GM18502 (cell line): ENCODE measurements around the gene IFNA16.
A peak's percentile ranks its signal among the peaks of the same experiment; 100 is the strongest.
"Not testable (repeated sequence)": the region's sequence is repeated elsewhere in the genome, so short reads cannot be mapped to it uniquely, and the experiment has no call there.

ENCODE experiments used
- ATAC-seq: cut with Tn5 transposase; IDR thresholded peaks from one replicate; pipeline ENCODE4 v1.9.1; 2021; ENCODE audit warnings: mild to moderate bottlenecking; ENCODE audit not compliant: unreplicated experiment, poor library complexity

Gene IFNA16

DNA sequence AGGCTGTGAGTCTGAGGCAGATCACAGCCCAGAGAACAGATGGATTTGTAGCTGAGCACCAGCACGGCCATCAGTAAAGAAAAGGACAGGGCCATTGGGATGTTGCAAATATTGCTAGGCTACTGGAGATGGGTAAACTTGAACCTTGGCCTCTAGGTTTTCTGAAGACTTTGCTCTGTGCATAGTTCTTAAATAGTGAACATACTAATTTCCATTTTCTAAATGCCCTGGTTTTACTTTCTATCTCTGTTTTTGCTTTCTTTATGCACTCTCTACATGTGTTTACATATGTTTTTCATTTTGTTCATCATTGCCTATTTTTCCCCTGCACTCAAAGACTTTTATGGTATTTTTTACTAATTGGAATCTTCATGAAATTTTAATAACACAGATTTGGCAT, at the start of gene IFNA16:
TSS of gene IFNA16 (minus strand) at position 101 of the 400 bp plus-strand sequence. CDS start at position 95, 6 bp downstream.
- not testable (repeated sequence) for ATAC-seq

DNA sequence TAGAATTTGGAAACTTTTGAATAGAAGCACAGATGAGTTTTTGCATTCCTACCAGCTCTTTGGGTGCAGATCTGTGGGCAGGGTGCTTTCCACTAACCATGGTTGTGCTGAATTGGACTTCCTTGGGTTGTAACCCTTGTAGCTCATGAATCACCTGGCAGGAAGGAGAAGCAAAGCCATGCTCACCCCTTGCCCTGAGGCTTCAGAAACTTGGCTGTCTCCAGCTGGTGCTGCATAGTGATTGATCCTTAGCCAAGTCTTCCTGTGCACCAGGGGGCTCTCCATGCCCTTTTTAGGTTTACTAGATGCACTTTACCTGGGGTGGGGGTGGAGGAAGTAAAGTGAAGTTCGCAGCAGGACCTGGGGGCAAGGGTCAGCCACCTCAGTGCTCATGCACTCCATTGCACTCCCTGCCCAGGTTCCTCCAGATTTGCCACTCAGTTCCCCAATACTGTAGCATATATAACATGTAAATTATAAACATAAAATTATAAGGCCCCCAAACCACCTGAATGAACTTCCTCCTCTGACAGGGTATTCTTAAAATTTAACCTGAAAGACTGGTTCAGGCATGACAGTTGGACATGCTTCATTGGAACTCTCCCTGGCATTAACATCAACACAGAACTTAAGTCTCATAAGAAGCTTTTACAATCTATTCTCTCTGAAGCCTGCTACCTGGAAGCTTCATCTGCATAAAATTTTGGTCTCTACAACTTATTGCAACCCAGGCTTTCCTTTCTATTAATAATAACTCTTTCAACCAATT, 48.5 kb upstream of the IFNA16 start:
- ATAC-seq = no peak

DNA sequence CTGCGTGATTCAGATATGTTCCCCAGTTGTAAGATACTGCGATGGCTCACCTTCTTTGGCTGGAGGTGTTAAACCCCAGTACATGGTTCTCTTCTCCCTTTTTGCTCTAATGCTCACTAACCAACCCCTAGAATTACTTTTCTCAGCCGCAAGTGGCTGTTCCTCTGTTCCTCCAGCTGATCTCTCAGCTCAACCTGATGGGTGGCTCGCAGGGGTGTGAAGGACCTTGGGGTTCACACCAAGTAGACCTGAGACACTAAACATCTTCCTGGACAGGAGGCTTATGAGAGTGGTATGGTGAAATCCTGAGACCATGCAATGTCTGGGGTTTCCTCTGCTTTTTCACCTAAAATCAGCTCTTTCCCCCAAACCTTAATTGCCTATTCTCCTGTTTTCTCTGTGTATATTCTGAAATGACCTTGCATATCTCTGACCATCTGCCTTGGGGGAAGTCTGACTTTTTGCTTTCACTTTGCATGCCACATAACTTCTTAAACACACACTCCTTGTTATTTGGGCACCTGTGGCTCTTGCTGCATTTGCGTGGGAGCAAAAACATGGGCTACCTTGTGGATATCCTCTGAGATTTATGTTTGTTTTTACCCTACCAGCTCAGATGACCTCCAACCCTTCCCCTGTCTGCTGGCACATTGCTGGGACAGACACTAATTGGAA, 38.6 kb upstream of the IFNA16 start:
- no peak for ATAC-seq

DNA sequence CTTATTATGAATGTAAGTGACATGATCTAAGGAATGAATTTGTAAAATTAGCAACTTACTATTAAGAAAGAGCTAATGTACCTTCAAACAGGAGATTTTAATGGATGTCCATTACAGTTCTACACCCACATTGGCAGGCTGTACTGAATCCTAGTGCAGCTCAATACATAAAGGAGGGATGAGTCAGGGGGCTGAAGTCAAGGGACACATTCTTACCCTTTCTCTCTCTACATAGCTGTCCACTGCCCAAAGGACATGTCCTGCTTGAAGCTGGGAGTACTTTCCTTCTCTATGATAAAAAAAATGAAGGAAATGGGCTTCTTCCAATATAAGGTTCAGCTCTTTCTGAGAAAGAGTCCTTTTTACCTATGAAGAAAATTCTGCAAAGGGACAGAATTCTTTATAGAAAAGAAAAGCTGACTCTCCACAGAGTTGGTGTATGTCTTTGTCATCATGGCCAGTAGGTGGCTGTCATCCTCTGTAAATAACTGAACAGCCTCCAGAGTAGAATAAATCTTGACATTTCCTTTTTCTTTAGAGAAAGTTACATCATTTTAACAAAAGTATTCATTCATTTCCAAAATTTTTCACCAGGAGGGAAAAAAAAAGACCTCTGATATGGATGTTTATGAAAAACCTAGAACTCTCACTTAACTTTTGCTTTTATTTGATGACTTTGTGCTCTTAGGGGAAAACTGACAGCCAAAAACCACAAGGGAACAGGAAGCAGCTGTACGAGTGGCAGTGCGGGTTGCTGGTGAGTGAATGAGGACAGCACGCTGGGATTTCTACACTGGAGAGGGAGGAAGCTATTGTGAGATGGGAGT, 35.8 kb upstream of the IFNA16 start:
- peak; percentile 83 for ATAC-seq

DNA sequence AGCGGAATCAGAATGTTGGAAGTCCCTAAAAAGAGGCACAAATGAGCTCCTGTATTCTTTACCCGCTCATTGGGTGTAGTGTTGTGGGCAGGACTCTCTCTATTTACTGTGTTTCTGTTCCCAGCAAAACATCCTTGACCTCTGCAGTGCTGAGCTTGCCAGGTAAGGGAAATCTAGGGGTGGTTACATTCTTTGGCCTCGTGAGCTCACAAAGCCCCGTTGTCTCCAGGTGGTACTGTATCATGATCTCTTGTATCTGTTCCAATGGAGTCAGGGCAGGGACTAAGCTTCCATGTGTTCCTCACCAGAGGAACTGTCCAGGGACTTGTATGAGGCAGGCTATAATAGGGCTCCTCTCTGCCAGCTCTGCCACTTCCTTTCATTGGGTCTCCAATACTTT, 34.5 kb upstream of the IFNA16 start:
- no peak for ATAC-seq

DNA sequence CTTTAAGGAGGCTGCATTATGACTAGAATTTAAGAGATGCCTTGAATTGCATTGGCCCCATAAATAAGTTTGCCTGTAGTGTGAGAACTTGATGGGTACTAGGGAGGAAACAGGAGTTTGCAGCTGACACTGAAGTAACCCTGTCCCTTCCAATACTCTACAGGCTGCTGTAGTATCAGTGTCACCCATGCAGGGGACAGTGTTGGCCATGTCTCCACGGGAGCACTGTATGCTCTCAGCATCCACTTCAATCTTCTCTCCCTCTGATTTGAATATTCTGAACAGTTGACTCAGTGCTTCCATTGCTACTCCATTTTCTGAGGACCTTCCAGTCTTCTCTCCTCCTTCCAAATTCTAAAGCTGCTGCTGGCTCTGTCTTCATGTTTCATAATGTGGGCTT, 34.1 kb upstream of the IFNA16 start:
- ATAC-seq = no peak

DNA sequence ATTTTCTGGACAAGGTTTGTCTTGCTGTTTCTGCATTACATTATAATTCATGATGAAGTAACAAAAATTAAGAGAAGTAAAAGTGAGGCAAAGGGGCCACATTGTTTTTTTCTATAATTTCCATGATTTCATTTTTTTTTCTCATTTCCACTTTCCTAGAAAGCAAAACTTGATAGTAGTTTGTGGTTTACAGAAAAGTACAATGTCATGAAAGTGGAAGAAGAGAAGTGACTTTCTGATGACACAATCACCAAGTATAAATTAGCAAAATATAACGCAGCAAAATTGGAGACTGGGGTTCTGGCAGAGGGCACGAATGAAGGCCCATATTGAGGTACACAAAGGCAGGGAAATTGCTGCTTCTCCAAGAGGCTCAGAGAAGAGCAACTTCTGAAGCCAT, 27.7 kb upstream of the IFNA16 start:
- ATAC-seq = no peak

DNA sequence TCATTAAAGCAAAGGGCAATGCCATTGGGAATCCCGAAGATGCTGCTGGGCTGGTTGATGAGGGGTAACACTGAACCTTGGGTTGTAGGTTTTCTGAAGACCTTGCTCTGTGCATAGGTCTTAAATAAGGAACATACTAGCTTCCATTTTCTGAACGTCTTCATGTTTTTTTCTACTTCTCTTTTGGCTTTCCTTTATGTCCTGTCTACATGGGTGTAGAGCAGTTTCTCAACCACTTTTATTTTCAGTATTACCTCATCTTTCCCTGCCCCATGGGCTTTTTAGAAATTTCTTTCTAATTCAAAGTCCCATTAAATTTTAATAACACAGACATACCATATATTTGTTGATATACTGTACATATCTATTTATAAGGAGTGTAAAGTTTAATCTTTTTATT, 22.8 kb upstream of the IFNA16 start, which contains the start of gene IFNA14:
TSS of gene IFNA14 (minus strand) at position 95 of the 400 bp plus-strand sequence. CDS start at position 25, 70 bp downstream.
- no peak for ATAC-seq

DNA sequence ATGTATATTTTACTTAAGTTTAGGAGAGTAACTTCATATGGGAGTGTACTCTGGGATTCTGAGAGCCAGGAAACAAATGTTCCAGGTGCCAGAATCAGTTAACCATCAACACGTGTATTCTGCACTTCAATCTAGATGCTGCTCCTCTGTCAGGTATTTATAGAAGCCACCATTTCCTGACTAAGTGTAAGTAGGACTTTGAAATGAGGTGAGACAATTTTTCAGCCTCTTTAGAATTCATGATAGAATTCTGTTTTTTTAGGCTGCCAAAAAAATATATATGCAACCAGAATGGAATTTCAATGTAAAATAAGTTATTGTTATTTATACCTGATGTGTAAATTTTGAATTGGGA, 19.2 kb upstream of the IFNA16 start:
- not testable (repeated sequence) for ATAC-seq

DNA sequence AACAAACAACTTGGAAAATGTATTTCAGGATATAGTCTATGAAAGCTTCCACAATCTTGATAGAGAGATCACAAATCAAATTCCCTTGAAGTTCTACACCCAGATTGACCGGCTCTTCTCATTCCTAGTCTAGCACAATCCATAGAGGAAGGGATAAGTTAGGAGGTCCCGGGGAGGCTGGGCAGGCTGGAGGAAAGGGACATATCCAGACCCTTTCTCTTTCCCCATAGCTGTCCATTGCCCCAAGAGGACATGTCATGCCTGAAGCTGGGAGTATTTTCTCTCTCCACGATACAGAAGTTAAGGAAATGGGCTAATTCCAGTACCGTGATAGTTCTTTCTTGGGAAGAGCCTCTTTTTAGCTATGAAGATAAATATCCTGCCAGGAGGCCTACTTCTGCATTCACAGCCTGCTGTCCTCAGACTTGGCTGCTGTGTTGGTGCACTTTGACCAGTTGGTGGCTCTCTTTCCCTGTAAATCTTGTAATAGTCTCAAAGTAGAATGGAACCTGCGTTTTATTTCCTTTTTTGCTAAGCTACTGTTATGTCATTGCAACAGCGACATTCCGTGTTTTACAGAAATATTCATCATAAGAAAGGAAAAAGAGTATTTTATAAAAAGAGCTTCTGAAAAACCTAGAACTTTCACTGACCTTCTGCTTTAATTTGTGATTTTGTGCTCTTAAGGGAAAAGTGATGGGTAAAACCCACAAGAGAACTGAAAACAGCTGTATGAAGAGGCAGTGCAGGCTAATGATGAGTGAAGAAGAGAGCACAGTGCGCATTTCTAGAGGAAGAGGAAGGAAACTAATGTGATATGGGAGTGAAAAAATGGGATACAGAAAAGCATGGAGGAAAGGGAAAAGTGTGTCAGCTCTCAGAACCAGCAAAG, 18.6 kb upstream of the IFNA16 start:
- peak; percentile 90 for ATAC-seq

DNA sequence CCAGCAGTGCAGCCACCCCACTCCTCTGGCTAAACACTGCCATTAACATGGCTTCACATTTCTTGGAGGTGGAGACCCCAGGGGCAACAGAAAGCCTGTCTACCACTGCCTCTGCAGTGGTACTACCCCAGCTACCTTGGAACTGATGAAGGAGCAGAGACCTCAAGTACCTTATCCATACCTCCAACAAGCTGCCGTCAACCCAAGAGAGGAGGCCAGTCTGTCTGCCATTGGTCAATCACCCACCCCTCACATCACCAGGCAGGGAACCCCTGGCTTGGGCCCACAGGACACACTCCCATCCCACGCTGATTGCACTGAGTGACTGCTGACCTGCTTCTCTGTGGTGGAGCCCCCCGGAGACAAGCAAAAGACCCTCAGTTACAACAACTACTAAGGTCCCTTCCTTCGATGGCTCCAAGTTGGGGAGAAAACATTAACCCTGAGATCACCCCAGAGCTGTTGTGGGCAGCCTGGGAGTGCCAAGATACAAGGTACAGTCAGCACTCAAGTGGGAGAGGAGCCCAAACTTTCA, 17.1 kb upstream of the IFNA16 start:
- ATAC-seq = no peak

DNA sequence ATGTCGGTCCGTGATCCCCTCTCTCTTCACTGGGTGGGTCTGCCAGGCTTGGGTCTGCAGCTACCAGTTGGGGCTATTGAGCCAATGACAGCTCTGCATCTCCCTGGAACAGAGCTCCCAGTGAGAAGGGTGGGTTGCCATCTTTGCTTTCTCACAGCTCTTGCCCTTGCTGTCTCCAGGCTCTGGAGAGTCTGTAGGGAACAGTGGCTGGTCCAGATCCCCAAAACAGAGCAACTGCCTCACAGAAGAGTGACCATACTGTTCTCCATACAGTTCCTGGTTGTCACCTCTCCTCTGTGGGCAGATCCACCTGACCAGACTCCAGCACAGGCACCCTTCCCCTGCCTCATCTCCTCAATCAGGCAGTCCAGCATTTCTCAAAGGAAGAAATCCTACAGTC, 16.1 kb upstream of the IFNA16 start:
- ATAC-seq = no peak

DNA sequence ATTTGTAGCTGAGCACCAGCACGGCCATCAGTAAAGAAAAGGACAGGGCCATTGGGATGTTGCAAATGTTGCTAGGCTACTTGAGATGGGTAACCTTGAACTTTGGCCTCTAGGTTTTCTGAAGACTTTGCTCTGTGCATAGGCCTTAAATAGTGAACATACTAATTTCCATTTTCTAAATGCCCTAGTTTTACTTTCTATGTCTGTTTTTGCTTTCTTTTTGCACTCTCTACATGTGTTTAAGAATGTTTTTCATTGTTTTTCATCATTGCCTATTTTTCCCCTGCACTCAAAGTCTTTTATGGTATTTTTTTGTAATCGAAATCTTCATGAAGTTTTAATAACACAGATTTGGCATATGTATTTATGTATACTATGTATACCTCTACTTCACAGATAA, 11.0 kb upstream of the IFNA16 start, which contains the start of gene IFNA17:
TSS of gene IFNA17 (minus strand) at position 101 of the 400 bp plus-strand sequence. CDS start at position 52, 49 bp downstream.
- no peak for ATAC-seq

DNA sequence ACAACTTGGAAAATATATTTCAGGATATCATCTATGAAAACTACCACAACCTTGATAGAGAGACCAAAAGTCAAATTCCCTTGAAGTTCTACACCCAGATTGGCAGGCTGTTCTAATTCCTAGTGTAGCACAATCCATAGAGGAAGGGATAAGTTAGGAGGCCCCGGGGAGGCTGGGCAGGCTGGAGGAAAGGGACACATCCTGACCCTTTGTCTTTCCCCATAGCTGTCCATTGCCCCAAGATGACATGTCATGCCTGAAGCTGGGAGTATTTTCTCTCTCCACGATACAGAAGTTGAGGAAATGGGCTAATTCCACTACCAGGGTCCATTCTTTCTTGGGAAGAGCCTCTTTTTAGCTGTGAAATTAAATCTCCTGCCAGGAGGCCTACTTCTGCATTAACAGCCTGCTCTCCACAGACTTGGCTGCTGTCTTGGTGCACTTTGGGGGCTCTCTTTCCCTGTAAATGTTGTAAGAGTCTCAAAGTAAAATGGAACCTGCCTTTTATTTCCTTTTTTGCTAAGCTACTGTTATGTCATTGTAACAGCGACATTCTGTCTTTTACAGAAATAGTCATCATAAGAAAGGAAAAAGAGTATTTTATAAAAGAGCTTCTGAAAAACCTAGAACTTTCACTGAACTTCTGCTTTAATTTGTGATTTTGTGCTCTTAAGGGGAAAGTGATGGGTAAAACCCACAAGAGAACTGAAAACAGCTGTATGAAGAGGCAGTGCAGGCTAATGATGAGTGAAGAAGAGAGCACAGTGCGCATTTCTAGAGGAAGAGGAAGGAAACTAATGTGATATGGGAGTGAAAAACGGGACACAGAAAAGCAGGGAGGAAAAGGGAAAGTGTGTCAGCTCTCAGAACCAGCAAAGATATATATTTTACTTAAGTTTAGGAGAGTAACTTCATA, 3.4 kb downstream of the IFNA16 start:
- ATAC-seq = peak; percentile 82

DNA sequence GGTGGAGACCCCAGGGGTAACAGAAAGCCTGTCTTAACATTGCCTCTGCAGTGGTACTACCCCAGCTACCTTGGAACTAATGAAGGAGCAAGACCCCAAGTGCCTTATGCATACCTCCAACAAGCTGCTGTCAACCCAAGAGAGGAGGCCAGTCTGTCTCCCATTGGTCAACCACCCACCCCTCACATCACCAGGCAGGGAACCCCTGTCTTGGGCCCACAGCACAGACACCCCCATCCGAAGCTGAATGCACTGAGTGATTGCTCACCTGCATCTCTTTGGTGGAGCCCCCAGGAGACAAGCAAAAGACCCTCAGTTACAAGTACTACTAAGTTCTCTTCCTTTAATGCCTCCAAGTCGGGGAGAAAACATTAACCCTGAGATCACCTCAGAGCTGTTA, 5.0 kb downstream of the IFNA16 start:
- ATAC-seq = not testable (repeated sequence)

DNA sequence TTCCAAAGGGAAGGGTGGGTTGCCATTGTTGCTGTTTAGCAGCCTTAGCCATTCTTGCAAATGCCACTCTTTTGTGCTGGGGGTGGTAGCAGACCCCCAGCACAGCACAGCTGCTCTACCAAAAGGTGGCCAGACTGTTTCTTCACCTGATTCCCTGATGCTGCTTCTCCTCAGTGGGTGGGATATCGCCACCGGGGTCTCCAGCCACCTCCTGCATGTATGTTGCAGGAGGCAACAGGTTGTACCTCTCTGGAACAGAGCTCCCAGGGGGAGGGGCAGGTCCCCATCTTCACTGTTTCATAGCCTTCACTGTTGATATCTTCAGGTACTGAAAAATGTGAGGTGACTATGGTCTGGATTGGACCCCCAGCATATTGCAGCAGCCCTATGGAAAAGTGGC, 6.3 kb downstream of the IFNA16 start:
- ATAC-seq = not testable (repeated sequence)

DNA sequence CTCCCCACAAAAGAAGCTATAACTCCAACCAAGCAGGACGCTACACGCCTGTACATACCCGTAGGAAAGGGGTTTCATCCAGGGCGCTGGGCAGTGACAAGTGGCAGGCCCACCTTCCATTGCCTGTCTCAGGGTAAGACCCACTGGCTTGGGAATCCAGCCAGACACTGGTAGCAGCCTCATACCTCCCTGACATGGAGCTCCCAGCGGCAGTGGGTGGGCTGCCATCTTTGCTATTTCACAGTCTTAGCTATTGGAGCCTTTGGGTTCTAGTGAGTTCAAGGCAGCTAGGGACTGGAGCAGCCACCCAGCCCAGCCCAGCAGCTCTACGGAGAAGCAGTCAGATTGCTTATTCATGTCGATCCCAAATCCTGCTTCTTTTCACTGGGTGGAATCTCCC, 6.8 kb downstream of the IFNA16 start:
- no peak for ATAC-seq

DNA sequence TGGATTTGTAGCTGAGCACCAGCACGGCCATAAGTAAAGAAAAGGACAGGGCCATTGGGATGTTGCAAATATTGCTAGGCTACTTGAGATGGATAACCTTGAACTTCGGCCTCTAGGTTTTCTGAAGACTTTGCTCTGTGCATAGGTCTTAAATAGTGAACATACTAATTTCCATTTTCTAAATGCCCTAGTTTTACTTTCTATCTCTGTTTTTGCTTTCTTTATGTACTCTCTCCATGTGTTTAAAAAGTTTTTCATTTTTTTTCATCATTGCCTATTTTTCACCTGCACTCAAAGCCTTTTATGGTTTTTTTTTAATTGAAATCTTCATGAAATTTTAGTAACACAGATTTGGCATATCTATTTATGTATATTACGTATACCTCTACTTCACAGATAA, 10.1 kb downstream of the IFNA16 start, which contains the start of gene IFNA10:
TSS of gene IFNA10 (minus strand) at position 101 of the 400 bp plus-strand sequence. CDS start at position 55, 46 bp downstream.
- not testable (repeated sequence) for ATAC-seq
